ENCODE results near the gene GPR152.

The GPR152 gene, protein sequence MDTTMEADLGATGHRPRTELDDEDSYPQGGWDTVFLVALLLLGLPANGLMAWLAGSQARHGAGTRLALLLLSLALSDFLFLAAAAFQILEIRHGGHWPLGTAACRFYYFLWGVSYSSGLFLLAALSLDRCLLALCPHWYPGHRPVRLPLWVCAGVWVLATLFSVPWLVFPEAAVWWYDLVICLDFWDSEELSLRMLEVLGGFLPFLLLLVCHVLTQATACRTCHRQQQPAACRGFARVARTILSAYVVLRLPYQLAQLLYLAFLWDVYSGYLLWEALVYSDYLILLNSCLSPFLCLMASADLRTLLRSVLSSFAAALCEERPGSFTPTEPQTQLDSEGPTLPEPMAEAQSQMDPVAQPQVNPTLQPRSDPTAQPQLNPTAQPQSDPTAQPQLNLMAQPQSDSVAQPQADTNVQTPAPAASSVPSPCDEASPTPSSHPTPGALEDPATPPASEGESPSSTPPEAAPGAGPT

DNA sequence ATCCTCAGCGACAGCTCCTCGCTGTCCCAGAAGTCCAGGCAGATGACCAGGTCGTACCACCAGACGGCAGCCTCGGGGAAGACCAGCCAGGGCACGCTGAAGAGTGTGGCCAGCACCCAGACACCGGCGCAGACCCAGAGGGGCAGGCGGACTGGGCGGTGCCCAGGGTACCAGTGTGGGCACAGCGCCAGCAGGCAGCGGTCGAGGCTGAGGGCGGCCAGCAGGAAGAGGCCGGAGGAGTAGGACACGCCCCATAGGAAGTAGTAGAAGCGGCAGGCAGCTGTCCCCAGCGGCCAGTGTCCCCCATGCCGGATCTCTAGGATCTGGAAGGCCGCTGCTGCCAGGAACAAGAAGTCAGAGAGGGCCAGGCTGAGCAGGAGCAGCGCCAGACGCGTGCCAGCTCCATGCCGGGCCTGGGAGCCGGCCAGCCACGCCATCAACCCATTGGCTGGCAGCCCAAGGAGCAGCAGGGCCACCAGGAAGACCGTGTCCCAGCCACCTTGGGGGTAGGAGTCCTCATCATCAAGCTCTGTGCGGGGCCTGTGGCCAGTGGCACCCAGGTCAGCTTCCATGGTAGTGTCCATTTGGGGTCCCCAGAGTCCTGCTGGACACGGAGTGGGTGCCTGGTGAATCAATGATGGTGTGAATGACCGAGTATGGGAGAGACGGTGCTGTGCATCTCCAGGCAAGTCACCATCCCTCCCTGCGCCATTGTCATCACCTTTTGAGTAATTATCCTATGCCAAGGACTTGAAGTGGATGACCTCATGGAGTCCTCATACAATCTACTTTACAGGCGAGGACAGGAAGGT, at the start of gene GPR152:
Gene GPR152, minus strand, starts transcription at position 589 of the 812 bp plus-strand sequence. Its CDS starts 5 bp downstream, at position 584.
- no peak for DNase-seq

DNA sequence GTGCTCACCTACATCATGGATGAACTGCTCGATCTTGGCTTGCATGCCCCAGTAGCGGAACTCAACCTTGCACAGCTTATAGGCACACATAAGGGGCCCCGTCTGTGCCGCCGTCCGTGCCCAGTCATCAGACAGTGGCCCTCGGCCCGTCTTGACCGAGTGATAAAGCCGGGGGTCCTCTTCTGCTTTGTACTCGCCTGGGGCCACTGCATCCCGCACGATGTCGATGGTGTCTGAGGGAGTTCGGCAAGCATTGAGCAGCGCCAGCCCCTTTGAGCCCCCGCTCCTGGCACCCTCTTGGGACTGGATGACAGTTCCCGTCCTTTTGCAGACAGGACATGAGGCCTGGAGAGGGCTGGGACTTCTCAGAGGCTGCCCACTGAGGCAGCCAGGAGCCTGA, 49.3 kb upstream of the GPR152 start:
- DNase-seq, result no peak

DNA sequence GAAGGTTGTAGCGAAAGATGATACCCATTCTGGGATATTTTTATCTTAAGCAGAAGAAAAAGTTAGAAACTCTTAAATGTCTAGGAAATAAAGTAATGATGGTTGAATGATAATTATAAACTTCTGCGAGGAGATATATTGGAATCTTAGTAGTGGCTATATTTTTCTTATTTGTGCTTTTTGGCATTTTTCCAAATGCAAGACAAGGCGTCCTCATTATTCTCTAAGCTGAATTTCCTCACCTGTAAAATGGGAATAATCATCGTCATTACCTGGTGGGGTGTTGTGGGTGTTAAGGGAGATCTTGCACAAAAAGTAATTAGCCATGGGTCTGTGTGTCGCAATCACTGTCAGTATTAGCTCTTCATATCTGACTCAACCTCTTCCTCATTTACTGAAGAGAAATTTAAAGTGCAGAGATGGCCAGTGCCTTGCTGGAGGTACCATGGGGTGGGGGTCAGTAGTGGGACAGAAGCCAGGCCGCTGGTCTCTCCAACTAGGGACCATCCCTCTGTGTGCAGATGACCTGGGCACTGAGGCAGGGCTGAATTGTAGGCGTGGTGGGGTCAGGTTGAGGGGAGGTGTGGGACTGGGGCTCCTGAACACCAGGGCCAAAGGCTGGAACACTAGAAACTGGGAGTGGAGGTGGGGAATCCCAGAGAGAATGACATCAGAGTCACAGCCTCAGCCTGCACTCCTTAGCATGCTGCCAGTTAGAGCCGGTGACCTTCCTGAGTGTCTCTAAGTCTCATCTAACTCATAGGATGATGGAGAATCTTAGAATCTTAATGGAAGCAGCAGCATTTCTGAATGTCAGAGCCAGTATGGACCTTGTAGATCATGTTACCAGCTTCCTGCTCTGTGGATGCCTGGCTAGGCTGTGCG, 48.5 kb upstream of the GPR152 start:
- no peak for DNase-seq

DNA sequence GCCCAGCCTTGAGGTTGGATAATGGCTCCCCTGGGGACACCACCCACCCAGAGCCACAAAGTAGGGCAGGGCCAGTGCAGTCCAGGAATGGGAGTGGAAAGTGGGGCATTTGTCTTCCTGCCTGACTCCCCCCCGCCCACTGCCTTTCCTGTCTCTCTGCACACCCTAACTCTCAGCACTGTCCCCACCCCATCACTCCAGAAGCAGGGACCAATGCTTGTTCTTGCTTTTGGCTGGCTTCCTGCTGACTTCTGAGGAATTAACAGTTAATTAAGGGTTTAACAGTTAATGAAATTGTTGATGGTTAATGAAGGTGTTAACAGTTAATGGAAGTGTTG, 47.9 kb upstream of the GPR152 start:
- DNase-seq, result no peak

DNA sequence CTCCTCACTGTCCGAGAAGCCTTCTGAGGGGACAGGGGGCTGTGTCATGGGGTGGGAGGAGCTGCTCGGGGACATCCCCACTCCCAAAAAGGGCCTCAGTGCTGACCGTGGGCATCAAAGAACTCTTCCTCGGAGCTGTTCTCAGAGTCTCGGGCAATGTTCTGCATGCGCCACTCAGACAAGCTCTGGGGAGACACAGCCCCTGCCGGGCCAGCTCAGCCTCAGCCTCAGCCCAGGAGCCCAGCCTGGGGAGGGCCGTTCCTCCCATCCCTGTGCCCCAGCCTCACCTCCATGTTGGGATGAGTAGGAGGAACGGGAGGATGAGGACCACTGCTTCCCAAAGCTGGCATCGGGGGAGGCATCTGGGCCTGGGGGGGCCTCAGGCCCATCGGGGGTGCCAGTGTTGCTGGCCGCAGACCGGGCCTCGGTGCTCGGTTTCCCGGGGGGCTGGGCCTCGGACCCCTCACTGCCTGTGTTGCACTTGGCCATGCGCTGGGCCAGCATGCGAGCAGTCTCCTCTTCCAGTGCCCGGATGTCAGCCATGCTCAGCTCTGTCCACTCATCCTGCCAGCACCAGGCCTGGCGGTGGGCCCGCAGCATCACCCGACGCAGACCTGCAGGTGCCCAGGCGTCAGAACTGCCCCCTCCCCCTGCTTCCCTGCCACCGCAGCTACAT, 47.4 kb upstream of the GPR152 start:
- no peak for DNase-seq

DNA sequence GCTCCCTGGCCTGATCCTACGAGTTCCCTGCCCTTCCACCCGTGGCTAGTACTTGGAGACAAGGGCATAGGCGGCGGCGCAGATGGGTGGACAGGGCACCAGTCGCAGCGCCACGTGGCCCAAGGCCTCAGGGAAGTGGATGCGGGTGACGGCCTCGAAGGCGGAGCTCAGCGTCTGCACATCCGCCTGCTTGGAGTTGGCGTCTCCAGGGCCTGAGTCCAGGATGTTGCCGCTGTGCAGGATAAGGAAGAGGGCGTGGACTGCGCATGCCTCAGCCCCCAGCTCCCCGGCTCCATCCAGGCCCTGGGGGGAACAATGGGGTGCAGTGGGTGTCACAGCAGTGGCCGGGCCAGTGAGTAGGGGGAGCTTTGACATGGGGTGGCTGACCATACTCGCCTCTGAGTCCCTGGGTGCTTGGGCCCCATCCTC, 46.0 kb upstream of the GPR152 start:
- DNase-seq, result no peak

DNA sequence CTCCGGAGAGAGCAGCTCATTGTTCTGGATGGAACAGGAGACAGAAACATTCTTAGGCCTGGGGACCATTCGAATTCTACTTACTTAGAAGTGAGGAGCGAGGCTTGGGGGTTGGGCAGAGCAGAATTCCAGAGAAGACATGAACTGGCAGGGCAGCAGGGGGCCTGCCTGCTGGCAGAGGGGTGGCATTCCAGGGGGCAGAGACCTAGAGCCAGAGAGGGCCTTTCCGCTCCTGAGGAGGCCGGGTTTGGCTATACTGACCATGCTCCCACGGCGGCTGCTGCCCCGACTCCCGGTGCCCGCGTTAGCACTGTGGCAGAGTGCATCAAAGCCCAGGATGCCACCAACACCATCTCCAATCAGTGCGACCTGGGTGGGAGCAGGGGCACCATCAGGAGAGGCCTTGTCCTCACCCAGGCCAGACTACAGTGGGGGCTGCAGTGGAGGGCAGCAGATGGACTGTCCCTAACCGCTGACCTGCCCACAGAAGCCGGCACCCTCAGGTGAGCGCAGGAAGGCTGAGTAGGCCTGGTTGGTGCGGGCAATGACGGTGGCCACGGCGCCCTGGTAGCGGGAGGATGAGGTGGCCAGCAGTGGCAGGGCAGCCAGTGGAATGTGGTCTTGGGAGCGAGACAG, 45.2 kb upstream of the GPR152 start:
- no peak for DNase-seq

DNA sequence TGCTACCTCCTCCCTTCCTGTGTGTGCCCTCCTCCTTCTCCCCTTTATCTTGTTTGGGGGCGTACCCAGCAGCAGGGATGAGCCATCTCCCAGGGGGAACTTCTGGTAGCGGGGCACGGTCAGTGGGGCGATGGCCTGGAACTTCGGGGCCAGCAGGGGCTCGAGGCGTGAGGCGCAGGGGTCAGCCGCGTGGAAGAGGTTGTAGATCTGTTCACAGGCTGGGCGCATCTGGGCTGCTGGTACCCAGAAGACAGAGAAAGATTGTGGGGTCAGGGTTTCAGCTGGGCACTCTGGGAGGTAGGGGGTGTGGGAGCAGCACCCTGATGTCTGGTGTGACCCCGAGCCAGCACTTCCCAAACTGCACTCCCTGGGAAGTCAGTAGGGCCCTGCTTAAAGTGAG, 43.6 kb upstream of the GPR152 start:
- DNase-seq, result no peak

DNA sequence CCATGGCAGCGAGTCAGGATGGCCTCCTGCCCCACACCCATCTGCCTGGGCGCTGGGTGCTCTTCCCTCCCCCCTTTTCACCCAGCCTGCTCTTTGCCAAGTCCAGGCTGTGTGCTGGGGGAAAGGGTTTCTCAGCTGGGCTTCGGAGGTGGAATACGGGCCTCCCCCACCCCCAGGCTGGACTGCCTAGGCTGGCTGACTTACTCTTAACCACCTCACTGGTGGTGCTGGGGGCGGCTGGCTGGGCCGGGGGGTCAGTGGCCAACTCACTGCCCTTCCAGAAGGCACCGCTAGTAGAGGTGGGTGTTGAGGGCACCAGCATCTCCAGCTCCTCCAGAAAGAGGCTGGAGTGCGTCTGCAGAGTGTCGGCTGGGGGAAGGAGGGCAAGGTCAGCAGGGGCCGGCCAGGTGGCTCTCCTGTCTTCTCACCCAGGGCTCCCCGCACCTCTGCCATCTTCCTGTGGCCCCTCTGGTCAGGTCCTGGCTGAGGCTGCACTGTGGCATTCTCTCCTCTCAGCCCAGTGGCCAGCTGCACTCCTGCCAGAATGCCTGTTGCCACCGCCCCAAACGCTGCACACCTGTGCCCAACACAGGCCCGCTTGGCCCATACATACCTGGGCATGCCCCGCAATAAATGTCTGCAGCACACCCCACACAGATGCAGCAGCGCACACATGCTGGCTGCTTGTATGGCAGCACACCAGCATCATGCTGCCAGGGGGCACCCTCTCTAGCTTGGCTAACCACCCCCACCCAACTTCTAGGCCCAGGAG, 42.9 kb upstream of the GPR152 start:
- no peak for DNase-seq

DNA sequence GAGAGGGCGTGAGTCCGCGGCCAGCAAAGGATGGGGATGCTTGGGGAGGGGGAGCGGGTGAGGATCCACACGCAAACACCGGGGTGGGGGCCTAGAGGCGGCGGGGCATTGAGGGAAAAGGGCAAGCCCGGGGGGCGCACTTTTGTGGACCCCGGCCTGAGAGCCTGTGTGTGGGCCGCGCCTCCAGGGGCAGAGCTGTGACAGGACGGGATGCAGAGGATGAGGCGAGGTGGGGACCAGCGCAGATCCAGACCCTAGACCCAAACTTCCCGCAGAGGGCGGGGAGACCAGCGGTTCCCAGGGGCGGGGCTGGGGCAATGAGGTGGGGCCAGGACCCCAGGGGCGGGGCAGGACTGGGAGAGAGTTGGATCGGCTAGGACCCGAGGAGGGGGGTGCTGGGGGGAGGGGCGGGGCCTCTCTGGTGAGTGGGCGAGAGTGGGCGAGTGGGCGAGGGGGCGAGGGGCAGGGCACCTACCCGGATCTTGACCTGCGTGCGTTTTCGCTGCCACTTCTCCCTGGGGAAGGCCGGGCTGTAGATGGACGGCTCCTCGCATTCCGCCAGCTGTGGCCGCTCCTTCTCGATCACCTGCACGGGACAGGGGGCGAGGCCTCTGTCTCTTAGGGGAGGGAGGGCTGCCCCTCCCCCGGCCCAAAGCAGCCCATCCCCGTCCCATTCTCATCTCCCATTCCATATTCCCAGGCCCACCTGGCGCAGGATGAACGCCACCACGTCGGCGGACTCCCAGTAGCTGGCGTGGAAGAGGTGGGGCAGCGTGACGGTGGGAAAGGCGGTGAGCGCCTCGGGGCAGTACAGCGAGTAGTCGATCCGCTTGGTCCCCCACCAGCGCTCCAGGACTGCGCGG, 42.1 kb upstream of the GPR152 start:
- DNase-seq, result no peak

DNA sequence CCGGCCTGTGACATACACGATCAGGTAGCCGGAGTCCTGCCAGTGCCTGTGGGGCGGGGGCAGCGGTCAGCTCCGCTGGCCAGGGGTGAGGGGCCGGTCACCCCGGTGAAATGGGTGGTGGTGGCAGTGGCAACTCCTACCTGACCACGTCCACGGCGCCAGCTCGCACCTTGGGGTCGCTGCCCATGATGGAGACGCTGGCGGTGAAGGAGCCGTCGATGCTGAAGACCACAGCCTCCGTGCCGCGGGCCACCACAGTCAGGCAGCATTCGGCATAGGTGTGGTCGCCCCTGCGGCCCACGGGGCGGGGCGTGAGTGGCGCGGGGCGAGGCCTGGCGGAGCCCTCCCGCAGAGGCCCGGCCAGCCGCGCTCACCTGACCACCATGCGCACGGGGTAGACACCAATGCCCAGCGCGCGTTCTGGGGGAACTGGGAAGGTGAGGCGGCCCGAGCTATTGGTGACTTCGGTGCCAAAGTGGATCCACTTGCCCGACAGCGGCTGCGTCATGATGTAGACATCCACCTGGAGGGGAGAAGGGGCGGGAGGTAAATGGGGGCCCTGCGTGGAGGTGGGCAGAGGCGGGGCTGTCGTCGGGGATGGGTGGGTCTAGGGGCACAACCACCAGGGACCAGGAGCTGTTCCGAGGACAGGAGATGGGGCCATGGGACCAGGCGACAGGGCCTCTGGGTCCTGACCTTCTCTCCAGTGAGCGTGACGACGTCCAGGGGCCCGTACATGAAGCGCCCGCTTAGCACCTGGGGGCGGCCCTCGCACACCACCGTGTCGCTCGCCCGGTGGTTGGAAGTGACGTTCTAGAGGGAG, 41.2 kb upstream of the GPR152 start:
- DNase-seq, result no peak

DNA sequence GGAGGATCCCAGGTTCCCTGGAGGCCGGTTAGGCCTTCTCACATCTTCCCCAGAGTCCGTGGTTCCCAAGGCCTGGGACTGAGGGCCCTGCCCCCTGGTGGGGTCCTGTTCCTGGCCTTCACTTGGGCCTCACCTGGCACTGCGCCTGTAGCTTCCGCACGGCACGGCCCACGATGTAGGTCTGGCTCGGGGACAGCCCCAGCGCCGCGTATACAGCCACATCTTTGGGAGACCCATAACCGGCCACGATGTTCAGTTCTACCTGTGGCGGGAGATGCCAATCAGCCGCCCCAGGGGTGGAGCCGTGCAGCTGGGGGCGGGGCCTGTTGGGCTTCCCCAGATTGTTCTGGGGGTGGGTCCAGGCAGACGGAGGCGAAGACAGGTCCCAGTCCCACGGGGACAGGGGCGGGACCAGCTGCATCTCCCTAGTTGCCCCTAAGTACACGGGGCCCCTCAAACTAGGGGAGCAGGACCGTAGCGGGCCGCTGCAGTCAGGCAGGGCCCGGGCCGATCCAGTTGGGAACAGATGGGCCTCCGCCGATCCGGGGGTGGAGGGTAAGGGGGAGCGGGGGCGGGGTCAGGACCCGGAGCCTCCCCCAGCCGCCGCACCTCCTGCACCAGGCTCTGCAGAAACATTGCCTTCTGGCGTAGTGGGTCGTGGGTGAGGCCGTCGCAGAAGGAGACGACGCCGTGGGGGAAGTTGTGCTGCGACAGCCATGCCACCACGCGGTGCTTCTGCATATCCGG, 40.4 kb upstream of the GPR152 start:
- no peak for DNase-seq

DNA sequence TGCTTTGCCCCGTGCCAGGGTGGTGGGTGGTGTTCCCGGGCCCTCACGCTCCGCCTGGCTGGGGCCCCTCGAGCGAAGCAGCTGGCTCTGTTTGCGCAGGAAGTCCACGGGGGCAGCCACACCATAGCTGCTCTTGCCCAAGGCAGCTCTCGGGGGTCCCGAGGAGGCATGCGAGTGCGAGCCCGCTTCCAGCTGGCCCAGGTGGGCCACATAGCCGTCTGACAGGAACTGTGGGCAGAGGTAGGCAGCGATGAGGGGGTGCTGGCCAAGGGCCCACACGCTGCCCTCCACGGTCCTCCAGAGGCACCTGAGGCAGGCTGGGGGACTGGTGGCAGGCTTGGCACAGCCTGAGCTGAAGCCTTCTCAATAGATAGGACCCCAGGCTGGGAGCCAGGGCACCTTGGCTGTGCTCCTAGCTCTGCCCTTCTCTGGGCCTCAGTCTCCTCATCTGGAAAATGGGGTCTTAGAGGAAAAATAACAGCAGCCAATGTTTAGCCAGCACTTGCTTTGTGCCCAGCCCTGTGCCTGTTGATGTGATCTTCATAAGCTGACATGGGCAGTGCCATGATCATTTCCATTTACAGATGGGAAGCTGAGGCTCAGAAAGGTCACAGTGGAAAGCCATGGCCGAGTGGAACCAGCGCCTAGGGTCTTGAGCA, 39.7 kb upstream of the GPR152 start:
- DNase-seq, result no peak

DNA sequence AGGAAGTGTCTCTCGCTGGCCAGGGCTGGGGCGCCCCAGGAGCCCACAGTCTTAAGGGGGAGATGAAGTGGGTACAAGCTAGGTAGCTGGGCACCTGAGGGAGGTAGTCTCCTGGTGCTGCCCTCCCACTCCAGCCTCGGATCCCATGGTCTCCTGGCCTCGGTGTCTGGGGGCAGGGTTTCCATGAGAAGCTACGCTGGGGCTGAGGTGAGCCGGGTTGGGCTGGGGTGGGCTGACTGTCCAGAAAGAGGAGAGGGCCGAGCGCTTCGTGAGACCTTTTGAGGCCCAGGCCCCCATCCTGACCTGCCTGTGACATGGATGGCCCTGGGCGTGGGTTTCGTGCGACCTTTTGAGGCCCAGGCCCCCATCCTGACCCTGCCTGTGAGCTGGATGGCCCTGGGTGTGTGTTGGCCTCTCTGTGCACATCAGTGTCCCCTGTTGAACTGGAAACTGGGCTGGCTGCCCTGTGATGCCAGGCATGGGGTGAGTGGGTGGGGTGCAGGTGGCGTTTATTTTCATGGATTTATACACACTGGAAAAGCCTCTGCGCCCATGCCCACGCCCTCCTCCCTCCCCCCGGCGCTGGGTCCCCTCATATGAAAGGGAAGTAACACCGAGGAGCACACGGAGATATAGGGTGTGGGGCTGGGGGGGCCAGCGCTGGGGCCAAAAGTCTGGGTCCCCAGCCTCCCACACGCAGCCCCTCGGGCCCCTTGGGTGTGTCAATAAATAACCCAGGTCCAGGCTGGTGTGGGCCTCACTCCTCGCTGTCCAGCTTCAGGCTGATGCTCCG, 38.9 kb upstream of the GPR152 start:
- DNase-seq, result no peak

DNA sequence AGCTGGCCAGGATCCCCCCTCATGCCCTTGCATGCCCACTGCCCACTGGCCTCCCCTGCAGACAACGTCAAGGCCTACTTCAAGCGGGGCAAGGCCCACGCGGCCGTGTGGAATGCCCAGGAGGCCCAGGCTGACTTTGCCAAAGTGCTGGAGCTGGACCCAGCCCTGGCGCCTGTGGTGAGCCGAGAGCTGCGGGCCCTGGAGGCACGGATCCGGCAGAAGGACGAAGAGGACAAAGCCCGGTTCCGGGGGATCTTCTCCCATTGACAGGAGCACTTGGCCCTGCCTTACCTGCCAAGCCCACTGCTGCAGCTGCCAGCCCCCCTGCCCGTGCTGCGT, 38.2 kb upstream of the GPR152 start:
- DNase-seq, result no peak

DNA sequence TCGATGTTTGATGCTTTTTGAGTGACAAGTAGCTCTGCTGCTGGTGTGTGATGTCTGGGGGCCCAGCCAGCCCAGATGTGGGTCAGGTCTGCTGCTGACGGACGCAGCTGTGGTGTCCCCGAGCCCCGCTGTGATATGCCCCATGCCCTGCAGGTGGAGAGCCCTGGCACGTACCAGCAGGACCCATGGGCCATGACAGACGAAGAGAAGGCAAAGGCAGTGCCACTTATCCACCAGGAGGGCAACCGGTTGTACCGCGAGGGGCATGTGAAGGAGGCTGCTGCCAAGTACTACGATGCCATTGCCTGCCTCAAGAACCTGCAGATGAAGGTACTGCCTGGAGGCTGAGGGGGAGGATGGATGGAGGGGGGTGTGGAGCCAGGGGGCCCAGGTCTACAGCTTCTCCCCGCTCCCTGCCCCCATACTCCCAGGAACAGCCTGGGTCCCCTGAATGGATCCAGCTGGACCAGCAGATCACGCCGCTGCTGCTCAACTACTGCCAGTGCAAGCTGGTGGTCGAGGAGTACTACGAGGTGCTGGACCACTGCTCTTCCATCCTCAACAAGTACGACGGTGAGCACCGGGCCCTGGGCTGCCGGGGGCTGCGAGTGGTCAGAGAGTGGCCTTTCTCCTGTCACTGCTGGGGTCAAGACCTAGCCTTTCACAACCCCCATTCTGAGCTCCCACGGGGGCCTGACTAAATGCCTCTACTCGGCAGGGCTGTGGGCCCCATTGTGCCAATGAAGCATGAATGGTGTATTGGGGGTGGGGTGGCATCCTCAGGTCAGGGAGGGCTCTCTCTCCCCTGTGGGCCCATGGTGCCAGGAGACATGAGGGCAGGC, 37.6 kb upstream of the GPR152 start:
- DNase-seq, result no peak

All from kidney glomerular epithelial cell (primary cell).